GM18498 (cell line): ENCODE data around the gene MYH10.

Experiments used
- ATAC-seq: cut with Tn5 transposase; IDR thresholded peaks from one replicate; pipeline ENCODE4 v1.9.1; 2021; ENCODE audit warnings: mild to moderate bottlenecking, moderate library complexity; ENCODE audit not compliant: unreplicated experiment

MYH10 gene

DNA sequence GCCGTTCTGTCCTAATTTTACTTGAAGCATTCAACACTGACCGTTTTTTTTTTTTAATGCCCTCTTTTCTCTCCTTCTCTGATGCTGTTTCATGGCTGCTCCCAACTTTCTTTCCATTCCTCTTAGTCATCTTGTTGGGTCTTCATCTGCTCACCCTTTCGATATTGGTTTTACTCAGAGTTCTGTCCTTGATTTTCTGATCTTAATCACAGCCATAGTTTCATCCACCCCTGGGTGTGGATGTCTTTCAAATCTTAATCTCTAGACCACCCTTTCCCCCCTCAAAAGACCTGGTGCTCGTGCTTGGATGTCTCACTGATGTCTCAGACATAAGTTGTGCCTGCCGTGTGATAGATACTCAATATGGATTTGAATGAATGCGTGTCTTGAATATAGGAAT is 172.4 kb downstream of the MYH10 start:
- ATAC-seq: no peak

DNA sequence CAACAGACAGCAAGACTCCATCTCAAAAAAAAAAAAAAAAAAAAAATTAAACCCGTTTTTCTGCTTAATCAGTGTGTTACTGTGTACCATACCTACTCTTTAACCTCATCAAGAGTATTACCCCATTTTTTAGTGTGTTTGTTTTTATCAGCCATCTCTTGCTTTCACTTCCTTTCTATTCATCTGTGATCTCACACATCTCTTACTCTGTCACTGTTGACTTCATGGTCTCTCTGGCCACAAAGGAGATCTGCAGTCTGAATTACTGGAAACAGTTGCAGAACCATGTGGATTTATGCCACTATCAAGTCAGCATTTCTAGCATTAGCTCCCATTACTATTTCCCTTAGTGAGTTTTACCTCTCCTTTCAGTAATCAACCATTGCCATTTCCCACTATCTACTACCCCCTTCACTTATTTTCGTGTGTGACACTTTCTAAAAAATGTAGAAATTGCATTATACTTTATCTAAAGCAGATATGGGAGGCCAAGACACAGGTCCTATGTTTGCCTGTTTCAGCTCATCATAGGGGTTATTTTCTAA is 174.8 kb downstream of the MYH10 start:
- no peak for ATAC-seq

DNA sequence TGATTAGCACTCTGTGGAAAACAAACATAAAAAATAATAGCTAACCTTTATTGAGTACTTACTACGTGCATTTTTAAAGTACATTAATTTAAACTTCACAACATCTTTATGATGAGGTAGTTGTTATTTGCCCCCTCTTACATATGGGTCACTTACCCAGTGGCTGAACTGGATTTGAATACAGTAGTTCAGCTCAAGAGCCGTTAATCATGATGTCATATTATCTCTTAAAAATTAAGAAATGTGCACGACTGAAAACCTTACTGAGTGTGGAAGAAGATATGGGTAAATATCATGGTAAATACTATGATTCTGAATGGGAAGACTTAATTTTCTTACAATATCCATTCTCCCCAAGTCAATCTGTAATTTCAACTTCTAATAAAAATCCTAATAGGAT is 177.2 kb downstream of the MYH10 start:
- ATAC-seq: no peak

GRCh38 chr17:8451933-8452614 is 178.5 kb downstream of the MYH10 start:
- no peak for ATAC-seq

DNA sequence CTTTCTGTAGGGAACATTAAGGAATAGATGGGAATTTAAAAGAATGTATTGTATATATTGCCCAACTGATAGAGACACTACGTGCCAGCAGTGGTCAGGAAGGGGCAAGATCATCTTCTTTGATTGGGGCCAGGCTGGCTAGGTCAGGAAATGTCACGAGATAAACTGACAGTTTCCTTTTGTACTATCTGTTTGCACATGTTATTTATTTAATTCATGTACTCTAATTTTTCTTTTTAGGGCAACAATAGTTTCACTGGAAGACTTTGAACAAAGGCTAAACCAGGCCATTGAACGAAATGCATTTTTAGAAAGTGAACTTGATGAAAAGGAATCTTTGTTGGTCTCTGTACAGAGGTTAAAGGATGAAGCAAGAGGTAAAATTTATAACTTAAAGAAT is 182.2 kb downstream of the MYH10 start:
- no peak for ATAC-seq

DNA sequence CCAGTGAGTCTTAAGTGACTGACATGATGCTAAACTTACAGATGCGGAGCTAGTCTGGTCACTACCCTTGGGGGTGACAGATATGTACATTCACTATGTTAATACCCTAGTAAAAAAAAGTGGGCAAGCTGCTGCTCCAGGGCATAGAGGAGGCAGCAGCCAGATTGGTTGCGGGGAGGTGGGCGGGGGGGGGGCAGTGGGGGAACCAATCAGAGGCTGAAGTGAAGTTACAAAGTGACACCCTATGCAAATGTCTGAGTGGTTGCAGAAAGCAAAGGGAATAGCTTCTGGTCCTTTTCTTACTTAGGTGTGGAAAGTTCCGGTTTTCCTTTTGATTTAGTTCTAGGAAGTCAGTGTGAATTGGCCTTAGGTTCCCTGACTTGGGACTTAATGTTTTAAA is 182.7 kb downstream of the MYH10 start:
- ATAC-seq: no peak

DNA sequence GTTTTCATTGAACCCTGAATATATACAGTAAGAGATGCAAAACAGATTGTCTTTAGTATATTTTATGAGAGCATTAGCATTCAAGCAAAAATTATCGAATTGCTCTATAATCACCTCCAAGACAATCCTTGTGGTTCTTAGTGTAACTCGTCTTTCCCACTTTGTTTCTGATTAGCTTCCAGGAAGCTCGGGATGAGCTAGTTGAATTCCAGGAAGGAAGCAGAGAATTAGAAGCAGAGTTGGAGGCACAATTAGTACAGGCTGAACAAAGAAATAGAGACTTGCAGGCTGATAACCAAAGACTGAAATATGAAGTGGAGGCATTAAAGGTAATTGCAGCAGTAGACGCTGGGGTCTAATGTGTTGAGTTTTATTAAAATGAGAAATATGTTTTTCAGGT is 185.0 kb downstream of the MYH10 start:
- ATAC-seq: no peak

GRCh38 chr17:8444494-8444893 is 186.0 kb downstream of the MYH10 start:
- no peak for ATAC-seq

DNA sequence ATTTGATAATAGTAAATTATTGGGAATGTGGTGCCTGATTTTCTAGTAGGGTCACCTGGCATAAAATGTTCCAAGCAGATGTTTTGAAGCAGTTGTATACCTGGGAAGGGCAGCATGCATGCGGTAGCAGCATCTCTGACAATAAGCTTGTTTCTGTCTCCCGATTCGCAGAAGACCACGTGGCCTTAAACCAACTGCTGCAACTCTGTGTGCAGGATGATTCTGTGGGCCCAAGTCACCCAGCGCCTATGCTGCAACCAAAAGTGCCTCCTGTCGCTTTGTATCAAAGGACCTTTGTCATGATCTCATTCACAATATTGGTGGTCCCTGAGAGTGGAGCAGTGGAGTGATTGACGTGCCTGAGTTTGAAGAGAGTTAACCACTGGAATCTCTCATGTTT is 186.8 kb downstream of the MYH10 start:
- ATAC-seq: no peak

DNA sequence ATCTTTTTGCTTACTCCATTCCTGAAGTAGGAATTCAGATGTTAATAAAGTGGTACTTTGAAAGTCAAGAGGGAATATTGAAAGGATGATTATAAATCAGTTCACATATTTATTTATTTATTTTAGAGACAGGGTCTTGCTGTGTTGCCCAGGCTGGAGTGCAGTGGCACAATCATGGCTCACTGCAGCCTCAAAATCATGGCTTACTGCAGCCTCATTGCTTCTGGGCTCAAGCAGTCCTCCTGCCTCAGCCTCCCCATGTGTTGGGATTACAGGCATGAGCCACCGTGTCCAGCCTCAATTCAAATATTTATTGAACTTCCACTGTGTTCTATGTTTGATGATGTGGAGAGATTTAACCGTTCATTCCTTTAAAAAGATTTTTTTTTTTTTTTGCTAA is 188.2 kb downstream of the MYH10 start:
- ATAC-seq: no peak

- no peak for ATAC-seq
Observed at GRCh38 chr17:8441690-8442089, 188.8 kb downstream of the MYH10 start.

DNA sequence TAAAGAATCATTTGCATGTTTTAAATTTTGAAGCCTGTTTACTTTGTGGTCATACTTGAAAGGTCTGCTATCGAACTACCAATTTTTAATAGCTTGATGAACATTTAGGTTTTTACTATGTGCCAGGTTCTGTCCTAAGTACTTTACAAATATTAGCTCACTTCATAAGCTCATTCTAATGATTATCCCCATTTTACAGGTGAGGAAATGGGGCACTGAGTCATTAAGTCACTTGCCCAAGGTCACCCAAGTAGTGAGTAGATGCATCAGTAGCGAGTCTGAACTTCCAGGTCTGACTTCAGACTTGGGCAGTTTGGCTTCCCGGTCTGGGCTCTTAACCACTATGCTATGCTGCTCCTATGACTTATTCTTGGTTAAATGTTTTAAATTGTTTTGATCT is 190.8 kb downstream of the MYH10 start:
- no peak for ATAC-seq

DNA sequence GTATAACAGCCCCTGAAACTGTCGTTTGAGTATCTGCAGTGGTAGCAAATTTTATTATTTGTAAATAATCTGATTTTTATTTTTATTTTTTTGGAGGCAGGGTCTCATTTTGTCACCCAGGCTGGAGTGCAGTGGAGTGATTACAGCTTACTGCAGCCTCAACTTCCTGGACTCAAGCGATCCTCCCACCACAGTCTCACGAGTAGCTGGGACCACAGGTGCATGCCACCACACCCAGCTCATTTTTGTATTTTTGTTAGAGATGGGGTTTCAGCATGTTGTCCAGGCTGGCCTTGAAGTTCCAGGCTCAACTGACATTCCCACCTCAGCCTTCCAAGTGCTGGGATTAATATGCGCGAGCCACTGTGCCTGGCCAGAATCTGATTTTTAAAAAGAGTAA is 192.1 kb downstream of the MYH10 start:
- ATAC-seq: no peak

GRCh38 chr17:8436844-8437171 is 193.7 kb downstream of the MYH10 start:
- no peak for ATAC-seq

DNA sequence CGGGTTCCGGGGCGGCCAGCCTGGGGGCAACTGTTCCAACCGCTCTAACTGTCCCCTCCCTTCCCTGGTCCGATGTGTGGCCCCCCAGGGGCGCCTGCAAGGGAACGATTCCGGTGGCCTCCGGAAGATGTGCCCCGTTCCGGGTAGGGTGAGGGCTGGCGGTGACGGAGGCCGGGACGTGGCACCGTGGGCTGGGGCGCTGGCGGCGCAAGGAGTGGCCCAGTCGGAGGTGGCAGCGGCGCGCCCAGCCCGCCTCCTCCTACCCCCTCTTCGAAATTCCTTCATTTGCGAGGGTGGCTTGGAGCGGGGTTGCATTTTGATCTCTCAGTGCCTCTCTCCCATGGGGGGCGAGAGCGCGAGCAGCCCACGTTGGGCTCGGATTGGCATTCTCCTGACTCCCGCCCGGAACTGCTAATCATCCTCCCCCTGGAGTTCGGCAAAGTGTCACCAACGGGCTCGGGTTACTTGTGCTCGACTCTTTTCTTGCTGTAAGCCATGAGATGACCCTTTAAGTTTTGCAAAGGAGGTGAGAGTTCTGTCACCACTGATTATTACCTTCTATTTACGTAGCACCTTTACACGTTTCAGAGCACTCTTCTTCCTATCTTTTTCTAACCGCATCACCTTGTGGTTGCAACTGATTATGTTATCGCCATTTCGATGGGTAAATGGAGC is 194.2 kb downstream of the MYH10 start:
- peak; percentile 58 for ATAC-seq

DNA sequence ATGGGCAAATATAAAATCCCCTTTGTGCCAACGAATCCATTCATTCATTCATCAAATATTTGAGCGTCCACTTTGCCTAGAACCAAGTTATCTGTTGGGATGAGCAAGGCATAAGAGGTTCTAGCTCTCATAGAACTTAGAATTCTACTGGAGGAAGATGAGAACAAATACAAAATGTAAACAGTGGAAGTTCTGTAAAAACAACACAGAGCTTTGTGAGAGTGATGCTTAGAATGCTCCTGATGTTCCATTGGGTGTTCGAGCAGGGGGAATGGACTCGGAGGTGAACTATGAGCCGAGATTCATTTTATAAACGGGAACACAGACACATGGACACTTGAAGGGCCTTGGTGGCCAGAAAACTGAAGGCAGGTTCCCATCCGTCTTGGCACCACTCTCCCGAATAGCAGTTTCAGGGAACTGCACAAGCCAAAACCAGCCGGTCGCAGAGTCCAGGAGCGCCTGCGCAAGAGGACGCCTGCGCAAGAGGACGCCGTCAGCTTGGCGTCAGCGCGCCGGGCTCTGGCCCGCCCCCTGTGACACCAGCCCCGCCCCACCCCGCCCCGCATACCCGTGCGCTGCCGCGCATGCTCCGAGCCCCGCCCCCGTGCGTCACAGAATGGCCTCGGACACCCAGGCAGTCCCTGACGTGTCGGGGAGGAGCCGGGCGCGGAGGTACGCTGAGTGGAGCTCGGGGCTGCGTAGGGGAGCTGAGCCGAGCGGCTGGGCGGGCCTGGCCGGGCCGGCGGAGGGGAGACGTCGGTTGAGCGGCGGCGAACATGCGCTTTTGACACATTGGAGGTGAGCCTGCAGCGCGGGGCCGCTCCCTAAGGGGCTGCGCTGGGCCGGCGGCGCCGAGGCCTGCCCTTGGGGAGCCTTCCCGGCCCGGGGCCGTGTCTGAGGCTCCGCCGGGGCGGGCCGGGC is 195.0 kb downstream of the MYH10 start, which contains the start of gene NDEL1:
NDEL1 (plus strand) TSS at position 640 of the 924 bp plus-strand sequence. CDS start 8,388 bp downstream, outside the sequence.
- ATAC-seq: peak; percentile 96

- ATAC-seq: no peak
Observed at GRCh38 chr17:8430966-8431365, 199.6 kb downstream of the MYH10 start.

GRCh38 chr17:8426802-8427201 is 203.7 kb downstream of the MYH10 start:
- ATAC-seq: no peak

GRCh38 chr17:8426094-8426720 is 204.3 kb downstream of the MYH10 start:
- ATAC-seq: no peak
